Measurements from ENCODE around the gene PLSCR3. TPM values are rescaled to one million over a fixed set of nuclear protein-coding genes. Genes with fewer than 3 reads are reported as not detected.

Gene PLSCR3
- total RNA-seq, 1 experiment from 2014 or later = 53.0 TPM

GRCh38 chr17:7341842-7342241, 52.5 kb downstream of the PLSCR3 start:
- Histone ChIP-seq H3K4me3 (no peak overlapping the region), H3K9me3 (ENCODE audit: insufficient read depth, low read depth) (no peaks in the 10 kb centered on the region), H3K79me2 (ENCODE audit: low read depth) (no peaks in the 10 kb centered on the region), H3K4me1 (replicated peaks; ENCODE audit: insufficient read depth) (no peaks in the 10 kb centered on the region), H3F3A (ENCODE audit: insufficient read depth, low read depth) (peaks cover 8% of the 10 kb centered on the region; the same call in 1 of the 2 replicates), H3K9me2 (ENCODE audit: insufficient read depth) (no peaks in the 10 kb centered on the region), H4K20me1 (ENCODE audit: insufficient read depth) (no peaks in the 10 kb centered on the region), H2AFZ (no peak overlapping the region), H3K27me3 (ENCODE audit: insufficient read depth, low read depth) (peaks cover 13% of the 10 kb centered on the region), H3K36me3 (ENCODE audit: low read depth) (no peaks in the 10 kb centered on the region), H3K27ac (no peak overlapping the region), H3K4me2 (no peak overlapping the region)
- ChIA-PET POLR2A (ENCODE audit: unreplicated experiment) (no interaction called here), CTCF (interaction anchor here (0.7 kb wide), 1 partner anchor 12 kb away, joined by 3 read pairs; no protein-coding TSS in a partner anchor)
- no TSS peak for BruUV-seq (replicated peaks)
- intact Hi-C loops (cut with micrococcal nuclease; ENCODE audit: unreplicated experiment) = no loop called here
- TF ChIP-seq CTCF (conservative IDR thresholded peaks at IDR 0.05) = no peak
- no peak for TF ChIP-seq EZH2 (IDR thresholded peaks at IDR 0.05; ENCODE audit: low read depth)
- no peak for DNase-seq

GRCh38 chr17:7340179-7340578, 54.1 kb downstream of the PLSCR3 start:
- H3K27me3 ChIP-seq (ENCODE audit: insufficient read depth, low read depth) = peaks cover 13% of the 10 kb centered on the region
- no peaks in the 10 kb centered on the region for H3K9me2 ChIP-seq (ENCODE audit: insufficient read depth)
- DNase-seq = peak in 1 of 2 experiments; percentile 42
- H4K20me1 ChIP-seq (ENCODE audit: insufficient read depth) = no peaks in the 10 kb centered on the region
- H3K79me2 ChIP-seq (ENCODE audit: low read depth) = no peaks in the 10 kb centered on the region
- no peak overlapping the region for H3K4me2 ChIP-seq
- CTCF ChIA-PET = no interaction called here
- H3F3A ChIP-seq (ENCODE audit: insufficient read depth, low read depth) = no peaks in the 10 kb centered on the region; the same call in 1 of the 2 replicates
- no peaks in the 10 kb centered on the region for H3K36me3 ChIP-seq (ENCODE audit: low read depth)
- no peaks in the 10 kb centered on the region for H3K4me1 ChIP-seq (replicated peaks; ENCODE audit: insufficient read depth)
- intact Hi-C loops (cut with micrococcal nuclease; ENCODE audit: unreplicated experiment) = no loop called here
- no peak overlapping the region for H2AFZ ChIP-seq
- BruUV-seq (replicated peaks) = no TSS peak
- H3K9me3 ChIP-seq (ENCODE audit: insufficient read depth, low read depth) = no peaks in the 10 kb centered on the region
- H3K4me3 ChIP-seq = no peak overlapping the region
- POLR2A ChIA-PET (ENCODE audit: unreplicated experiment) = no interaction called here
- H3K27ac ChIP-seq = no peak overlapping the region
- TF ChIP-seq CTCF (conservative IDR thresholded peaks at IDR 0.05) (no peak), EZH2 (IDR thresholded peaks at IDR 0.05; ENCODE audit: low read depth) (no peak)

Other genes starting within 250 kb of the PLSCR3 start
- 3.5 and 5.9 TPM in 2 replicates for gene ASGR1, start 215.2 kb downstream of the PLSCR3 start, total RNA-seq (2021)
- 27.1 and 32.8 TPM in 2 replicates for gene DLG4, start 174.7 kb downstream of the PLSCR3 start, total RNA-seq (2021)
- gene ACADVL, start 174.6 kb downstream of the PLSCR3 start, total RNA-seq (2021) = 531 and 604 TPM in 2 replicates
- 77.9 and 86.8 TPM in 2 replicates for gene DVL2, start 160.0 kb downstream of the PLSCR3 start, total RNA-seq (2021)
- gene PHF23, start 155.1 kb downstream of the PLSCR3 start, total RNA-seq (2021) = 64.5 and 65.8 TPM in 2 replicates
- gene GABARAP, start 152.1 kb downstream of the PLSCR3 start, total RNA-seq (2021) = 424 and 457 TPM in 2 replicates
- 173 and 203 TPM in 2 replicates for gene CTDNEP1, start 142.8 kb downstream of the PLSCR3 start, total RNA-seq (2021)
- 31.8 and 45.1 TPM in 2 replicates for gene ELP5, start 142.3 kb downstream of the PLSCR3 start, total RNA-seq (2021)
- gene CLDN7, start 132.0 kb downstream of the PLSCR3 start, total RNA-seq (2021) = 390 and 442 TPM in 2 replicates
- gene SLC2A4, start 112.8 kb downstream of the PLSCR3 start, total RNA-seq (2021) = 1.5 and 1.6 TPM in 2 replicates
- 0.65 and 0.68 TPM in 2 replicates for gene YBX2, start 99.9 kb downstream of the PLSCR3 start, total RNA-seq (2021)
- 806 and 1,298 TPM in 2 replicates for gene EIF5A, start 86.9 kb downstream of the PLSCR3 start, total RNA-seq (2021)
- gene GPS2, start 79.2 kb downstream of the PLSCR3 start, total RNA-seq (2021) = 43.5 and 61.3 TPM in 2 replicates
- gene NEURL4, start 65.2 kb downstream of the PLSCR3 start, total RNA-seq (2021) = 46.5 and 57.9 TPM in 2 replicates
- gene ACAP1, start 58.0 kb downstream of the PLSCR3 start, total RNA-seq (2021) = 10.9 and 28.5 TPM in 2 replicates
- gene KCTD11, start 42.4 kb downstream of the PLSCR3 start, total RNA-seq (2021) = 16.4 and 18.3 TPM in 2 replicates
- gene TMEM95, start 39.4 kb downstream of the PLSCR3 start, total RNA-seq (2021) = 0.45 and 0.50 TPM in 2 replicates
- gene TNK1, start 13.4 kb downstream of the PLSCR3 start, total RNA-seq (2021) = 15.8 and 18.8 TPM in 2 replicates
- 55.4 and 91.7 TPM in 2 replicates for gene TMEM256, start 9.6 kb upstream of the PLSCR3 start, total RNA-seq (2021)
- gene NLGN2, start 13.3 kb upstream of the PLSCR3 start, total RNA-seq (2021) = 86.3 and 98.8 TPM in 2 replicates
- 0.83 and 1.1 TPM in 2 replicates for gene SPEM1, start 25.8 kb upstream of the PLSCR3 start, total RNA-seq (2021)
- 0.50 TPM in 1 of 2 replicates, not detected in the other for gene SPEM2, start 31.1 kb upstream of the PLSCR3 start, total RNA-seq (2021)
- not detected in 2 replicates for gene SPEM3, start 34.3 kb upstream of the PLSCR3 start, total RNA-seq (2021)
- gene TMEM102, start 40.9 kb upstream of the PLSCR3 start, total RNA-seq (2021) = 17.0 and 20.7 TPM in 2 replicates
- 15.2 and 23.2 TPM in 2 replicates for gene FGF11, start 45.0 kb upstream of the PLSCR3 start, total RNA-seq (2021)
- gene CHRNB1, start 50.5 kb upstream of the PLSCR3 start, total RNA-seq (2021) = 31.9 and 53.4 TPM in 2 replicates
- gene ZBTB4, start 85.1 kb upstream of the PLSCR3 start, total RNA-seq (2021) = 50.6 and 54.0 TPM in 2 replicates
- gene SLC35G6, start 86.9 kb upstream of the PLSCR3 start, total RNA-seq (2021) = not detected in 2 replicates
- 149 and 166 TPM in 2 replicates for gene POLR2A, start 89.8 kb upstream of the PLSCR3 start, total RNA-seq (2021)
- 14.3 and 21.5 TPM in 2 replicates for gene TNFSF12, start 154.5 kb upstream of the PLSCR3 start, total RNA-seq (2021)
- 46.4 and 65.4 TPM in 2 replicates for gene TNFSF13, start 164.2 kb upstream of the PLSCR3 start, total RNA-seq (2021)
- 68.4 and 72.4 TPM in 2 replicates for gene SENP3, start 167.4 kb upstream of the PLSCR3 start, total RNA-seq (2021)
- gene CD68, start 185.1 kb upstream of the PLSCR3 start, total RNA-seq (2021) = 27.0 and 37.0 TPM in 2 replicates
- 33.4 and 44.2 TPM in 2 replicates for gene MPDU1, start 189.3 kb upstream of the PLSCR3 start, total RNA-seq (2021)
- gene SOX15, start 195.6 kb upstream of the PLSCR3 start, total RNA-seq (2021) = 80.9 and 124 TPM in 2 replicates
- 61.5 and 63.7 TPM in 2 replicates for gene FXR2, start 220.4 kb upstream of the PLSCR3 start, total RNA-seq (2021)
- gene SAT2, start 233.3 kb upstream of the PLSCR3 start, total RNA-seq (2021) = 52.0 and 68.7 TPM in 2 replicates
- gene SHBG, start 235.6 kb upstream of the PLSCR3 start, total RNA-seq (2021) = 0.52 and 1.0 TPM in 2 replicates